HG02973 (cell line): ENCODE results near the gene CACNA1C.

Experiments used
- ATAC-seq: cut with Tn5 transposase; IDR thresholded peaks from one replicate; pipeline ENCODE4 v1.9.1; 2021; ENCODE audit warnings: moderate library complexity; ENCODE audit not compliant: unreplicated experiment

The CACNA1C gene

GRCh38 chr12:2288875-2289274, 236.1 kb downstream of the CACNA1C start:
- no peak for ATAC-seq

GRCh38 chr12:2289525-2289924, 236.7 kb downstream of the CACNA1C start:
- no peak for ATAC-seq

- no peak for ATAC-seq
These were observed 237.3 kb downstream of the CACNA1C start for GRCh38 chr12:2290091-2290490.

GRCh38 chr12:2290516-2291065, 237.8 kb downstream of the CACNA1C start:
- no peak for ATAC-seq

- no peak for ATAC-seq
These were observed 238.5 kb downstream of the CACNA1C start for GRCh38 chr12:2291182-2291832.

- no peak for ATAC-seq
These were observed 239.2 kb downstream of the CACNA1C start for GRCh38 chr12:2291947-2292346.

GRCh38 chr12:2292560-2292959, 239.8 kb downstream of the CACNA1C start:
- no peak for ATAC-seq

- no peak for ATAC-seq
These were observed 242.1 kb downstream of the CACNA1C start for GRCh38 chr12:2294651-2295475.

- ATAC-seq, result no peak
These were observed 243.2 kb downstream of the CACNA1C start for GRCh38 chr12:2295941-2296461.

GRCh38 chr12:2297004-2297403, 244.2 kb downstream of the CACNA1C start:
- ATAC-seq, result no peak

GRCh38 chr12:2297658-2298057, 244.9 kb downstream of the CACNA1C start:
- ATAC-seq, result no peak

- no peak for ATAC-seq
These were observed 245.9 kb downstream of the CACNA1C start for GRCh38 chr12:2298556-2299200.

GRCh38 chr12:2299206-2299605, 246.4 kb downstream of the CACNA1C start:
- ATAC-seq, result no peak

GRCh38 chr12:2300168-2300567, 247.4 kb downstream of the CACNA1C start:
- no peak for ATAC-seq

GRCh38 chr12:2300886-2301285, 248.1 kb downstream of the CACNA1C start:
- no peak for ATAC-seq

- ATAC-seq, result no peak
These were observed 249.0 kb downstream of the CACNA1C start for GRCh38 chr12:2301531-2302461.

GRCh38 chr12:2302711-2303580, 250.2 kb downstream of the CACNA1C start:
- ATAC-seq, result no peak

- ATAC-seq, result no peak
These were observed 251.4 kb downstream of the CACNA1C start for GRCh38 chr12:2304223-2304622.

- peak; percentile 76 for ATAC-seq
These were observed 253.2 kb downstream of the CACNA1C start for GRCh38 chr12:2306012-2306411.
